B cell (primary cell): ENCODE data around the gene APBA3.

Experiments
- CTCF ChIP-seq: fragments of 200-600 bp; IDR thresholded peaks from one replicate; pipeline ENCODE4 v1.8.0; 2022; ENCODE audit warnings: antibody characterized with exemption, mild to moderate bottlenecking
- EZH2 ChIP-seq: IDR thresholded peaks from 2 replicates; pipeline ENCODE4 v1.6.1; 2012; ENCODE audit warnings: borderline replicate concordance, low read depth, mild to moderate bottlenecking, moderate library complexity, low read length; ENCODE audit not compliant: insufficient read depth, poor library complexity, severe bottlenecking

DNA sequence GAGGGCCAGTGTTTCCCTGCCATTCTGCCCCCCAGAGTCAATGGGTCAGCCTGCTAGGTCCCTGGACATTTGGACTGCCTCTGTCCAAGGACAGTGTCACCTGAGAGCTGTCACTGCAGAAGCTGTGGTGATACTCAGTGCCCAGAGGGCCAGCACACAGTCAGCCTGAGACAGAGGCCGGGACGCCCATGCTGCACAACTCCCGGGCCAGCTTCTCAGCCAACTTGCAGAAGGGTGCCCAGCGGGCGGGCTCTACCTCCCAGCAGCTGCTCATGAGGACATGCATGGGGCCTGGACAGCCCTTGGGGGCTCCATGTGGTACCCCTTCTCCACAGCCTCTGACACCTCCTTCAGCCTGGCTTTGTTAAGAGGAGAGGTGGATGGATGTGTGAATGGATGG lies 14.3 kb upstream of the APBA3 start:
- TF ChIP-seq CTCF (no peak), EZH2 (no peak)
